ENCODE results near the gene C14orf132.
"Not testable (repeated sequence)": the region's sequence is repeated elsewhere in the genome, so short reads cannot be mapped to it uniquely, and the experiment has no call there.

C14orf132 gene

GRCh38 chr14:96072746-96073145, 33.6 kb downstream of the C14orf132 start:
- no peak for ATAC-seq
- TF ChIP-seq PPARA (CRISPR knock-in tag; IDR thresholded peaks at IDR 0.05; ENCODE audit: borderline replicate concordance) (no peak), ZFP3 (CRISPR knock-in tag; IDR thresholded peaks at IDR 0.05) (no peak), ZFP30 (CRISPR knock-in tag; IDR thresholded peaks at IDR 0.05) (no peak), POU6F1 (CRISPR knock-in tag; IDR thresholded peaks at IDR 0.05; ENCODE audit: borderline replicate concordance, low read depth) (no peak), TCF4 (CRISPR knock-in tag; IDR thresholded peaks at IDR 0.05; ENCODE audit: borderline replicate concordance) (no peak), OSR1 (CRISPR knock-in tag; IDR thresholded peaks at IDR 0.05) (no peak), ZNF8 (CRISPR knock-in tag; IDR thresholded peaks at IDR 0.05) (no peak), CSRNP3 (CRISPR knock-in tag; IDR thresholded peaks at IDR 0.05) (no peak), ISL1 (CRISPR knock-in tag; IDR thresholded peaks at IDR 0.05) (no peak), SNAI2 (CRISPR knock-in tag; IDR thresholded peaks at IDR 0.05) (no peak), ESRRG (CRISPR knock-in tag; IDR thresholded peaks at IDR 0.05) (no peak), PATZ1 (CRISPR knock-in tag; IDR thresholded peaks at IDR 0.05; ENCODE audit: borderline replicate concordance) (no peak), ZNF70 (CRISPR knock-in tag; IDR thresholded peaks at IDR 0.05) (no peak), RARB (CRISPR knock-in tag; IDR thresholded peaks at IDR 0.05) (no peak), ZC3H10 (CRISPR knock-in tag; IDR thresholded peaks at IDR 0.05) (no peak), GLIS3 (CRISPR knock-in tag; IDR thresholded peaks at IDR 0.05) (no peak), TOX (CRISPR knock-in tag; IDR thresholded peaks at IDR 0.05; ENCODE audit: borderline replicate concordance) (no peak), CSDC2 (CRISPR knock-in tag; IDR thresholded peaks at IDR 0.05) (no peak), CREB5 (CRISPR knock-in tag; IDR thresholded peaks at IDR 0.05; ENCODE audit: low read depth) (no peak)

- ATAC-seq = not testable (repeated sequence)
- TF ChIP-seq ZNF8 (CRISPR knock-in tag; IDR thresholded peaks at IDR 0.05) = peak; percentile 92
Observed at GRCh38 chr14:96073260-96074039, 34.3 kb downstream of the C14orf132 start.

- ATAC-seq = no peak
- TF ChIP-seq BACH2 (CRISPR knock-in tag; IDR thresholded peaks at IDR 0.05; ENCODE audit: borderline replicate concordance) = no peak
- TF ChIP-seq ZNF70 (CRISPR knock-in tag; IDR thresholded peaks at IDR 0.05) = no peak
- TF ChIP-seq TOX (CRISPR knock-in tag; IDR thresholded peaks at IDR 0.05; ENCODE audit: borderline replicate concordance) = no peak
- no peak for TF ChIP-seq ARNTL (CRISPR knock-in tag; IDR thresholded peaks at IDR 0.05; ENCODE audit: borderline replicate concordance, low read depth)
- TF ChIP-seq PATZ1 (CRISPR knock-in tag; IDR thresholded peaks at IDR 0.05; ENCODE audit: borderline replicate concordance) = no peak
- no peak for TF ChIP-seq CREB5 (CRISPR knock-in tag; IDR thresholded peaks at IDR 0.05; ENCODE audit: low read depth)
- no peak for TF ChIP-seq GLIS3 (CRISPR knock-in tag; IDR thresholded peaks at IDR 0.05)
- TF ChIP-seq PPARA (CRISPR knock-in tag; IDR thresholded peaks at IDR 0.05; ENCODE audit: borderline replicate concordance) = no peak
- TF ChIP-seq TSHZ2 (CRISPR knock-in tag; IDR thresholded peaks at IDR 0.05) = no peak
- TF ChIP-seq SNAI2 (CRISPR knock-in tag; IDR thresholded peaks at IDR 0.05) = no peak
- no peak for TF ChIP-seq ISL1 (CRISPR knock-in tag; IDR thresholded peaks at IDR 0.05)
- no peak for TF ChIP-seq ESRRG (CRISPR knock-in tag; IDR thresholded peaks at IDR 0.05)
- no peak for TF ChIP-seq ZFP3 (CRISPR knock-in tag; IDR thresholded peaks at IDR 0.05)
Observed at GRCh38 chr14:96077983-96078624, 38.9 kb downstream of the C14orf132 start.

Measured in SK-N-SH treated with all-trans-retinoic acid at 6 μM for 48 hours (cell line).